SK-N-SH treated with all-trans-retinoic acid at 6 μM for 48 hours (cell line): ENCODE results near the gene FUT3.
A peak's percentile ranks its signal among the peaks of the same experiment; 100 is the strongest.

Source experiments
- ATAC-seq: fragments of 200-7000 bp; cut with Tn5 transposase; 3 replicates; pipeline ENCODE4 v1.9.1; 2020; ENCODE audit warnings: mild to moderate bottlenecking, moderate library complexity
- ARNTL ChIP-seq: fragments of 450-650 bp; formaldehyde crosslinking; IDR thresholded peaks from 2 replicates; pipeline ENCODE4 v1.5.0; 2020; ENCODE audit warnings: low read depth, mild to moderate bottlenecking, moderate library complexity, borderline replicate concordance
- BACH2 ChIP-seq: fragments of 250-450 bp; sonication (Bioruptor Pico); IDR thresholded peaks from 2 replicates; pipeline ENCODE4 v1.9.0; 2021; ENCODE audit warnings: mild to moderate bottlenecking, borderline replicate concordance
- CREB5 ChIP-seq: fragments of 250-450 bp; sonication (Bioruptor Pico); IDR thresholded peaks from 2 replicates; pipeline ENCODE4 v1.5.1; 2020; ENCODE audit warnings: low read depth, mild to moderate bottlenecking, moderate library complexity
- CSDC2 ChIP-seq: fragments of 250-450 bp; sonication (Bioruptor Pico); IDR thresholded peaks from 2 replicates; pipeline ENCODE4 v1.5.0; 2020; ENCODE audit warnings: mild to moderate bottlenecking, moderate library complexity
- CSRNP3 ChIP-seq: fragments of 250-450 bp; sonication (Bioruptor Pico); IDR thresholded peaks from 2 replicates; pipeline ENCODE4 v1.5.1; 2021; ENCODE audit warnings: mild to moderate bottlenecking, moderate library complexity
- ESRRG ChIP-seq: fragments of 250-450 bp; sonication (Bioruptor Pico); IDR thresholded peaks from 2 replicates; pipeline ENCODE4 v1.6.1; 2021; ENCODE audit warnings: mild to moderate bottlenecking
- GLIS3 ChIP-seq: fragments of 250-450 bp; sonication (Bioruptor Pico); IDR thresholded peaks from 2 replicates; pipeline ENCODE4 v1.5.0; 2020; ENCODE audit warnings: mild to moderate bottlenecking, moderate library complexity
- ISL1 ChIP-seq: fragments of 250-450 bp; sonication (Bioruptor Pico); IDR thresholded peaks from 2 replicates; pipeline ENCODE4 v2.1.2; 2022; ENCODE audit warnings: mild to moderate bottlenecking, moderate library complexity
- OSR1 ChIP-seq: fragments of 250-450 bp; sonication (Bioruptor Pico); IDR thresholded peaks from 2 replicates; pipeline ENCODE4 v1.8.0; 2022; ENCODE audit warnings: moderate library complexity, mild to moderate bottlenecking, inconsistent platforms
- PATZ1 ChIP-seq: fragments of 250-450 bp; sonication (Bioruptor Pico); IDR thresholded peaks from 2 replicates; pipeline ENCODE4 v1.8.0; 2020; ENCODE audit warnings: mild to moderate bottlenecking, moderate library complexity, borderline replicate concordance
- POU6F1 ChIP-seq: fragments of 250-450 bp; sonication (Bioruptor Pico); IDR thresholded peaks from 2 replicates; pipeline ENCODE4 v1.8.0; 2021; ENCODE audit warnings: low read depth, mild to moderate bottlenecking, moderate library complexity, borderline replicate concordance
- PPARA ChIP-seq: fragments of 250-450 bp; sonication (Bioruptor Pico); IDR thresholded peaks from 2 replicates; pipeline ENCODE4 v1.5.0; 2020; ENCODE audit warnings: mild to moderate bottlenecking, borderline replicate concordance
- RARB ChIP-seq: fragments of 250-450 bp; sonication (Bioruptor Pico); IDR thresholded peaks from 2 replicates; pipeline ENCODE4 v1.8.0; 2021; ENCODE audit warnings: mild to moderate bottlenecking, moderate library complexity
- SNAI2 ChIP-seq: fragments of 250-450 bp; sonication (Bioruptor Pico); IDR thresholded peaks from 2 replicates; pipeline ENCODE4 v1.5.0; 2020; ENCODE audit warnings: mild to moderate bottlenecking, moderate library complexity
- TOX ChIP-seq: fragments of 250-450 bp; sonication (Bioruptor Pico); IDR thresholded peaks from 2 replicates; pipeline ENCODE4 v1.8.0; 2021; ENCODE audit warnings: mild to moderate bottlenecking, moderate library complexity, borderline replicate concordance
- TSHZ2 ChIP-seq: fragments of 250-450 bp; sonication (Bioruptor Pico); IDR thresholded peaks from 2 replicates; pipeline ENCODE4 v1.5.0; 2020; ENCODE audit warnings: mild to moderate bottlenecking, moderate library complexity
- ZC3H10 ChIP-seq: fragments of 250-450 bp; sonication (Bioruptor Pico); IDR thresholded peaks from 2 replicates; pipeline ENCODE4 v1.5.1; 2021; ENCODE audit warnings: mild to moderate bottlenecking, moderate library complexity
- ZFP30 ChIP-seq: fragments of 450-650 bp; formaldehyde crosslinking; IDR thresholded peaks from 2 replicates; pipeline ENCODE4 v1.5.0; 2022; ENCODE audit warnings: mild to moderate bottlenecking, moderate library complexity
- ZNF565 ChIP-seq: fragments of 450-650 bp; formaldehyde crosslinking; conservative IDR thresholded peaks from 2 replicates; pipeline ENCODE4 v1.5.0; 2020; ENCODE audit warnings: low read depth, mild to moderate bottlenecking, moderate library complexity
- ZNF70 ChIP-seq: fragments of 450-650 bp; formaldehyde crosslinking; IDR thresholded peaks from 2 replicates; pipeline ENCODE4 v1.5.0; 2020; ENCODE audit warnings: mild to moderate bottlenecking, moderate library complexity
- ZNF8 ChIP-seq: fragments of 450-650 bp; formaldehyde crosslinking; IDR thresholded peaks from 2 replicates; pipeline ENCODE4 v1.5.0; 2020; ENCODE audit warnings: mild to moderate bottlenecking, moderate library complexity

Gene FUT3

GRCh38 chr19:5805462-5806132 is 45.7 kb downstream of the FUT3 start:
- TF ChIP-seq PPARA (CRISPR knock-in tag) (no peak), ZNF70 (CRISPR knock-in tag) (no peak), RARB (no peak), BACH2 (CRISPR knock-in tag) (no peak), POU6F1 (CRISPR knock-in tag) (no peak), ZC3H10 (CRISPR knock-in tag) (no peak), CSDC2 (CRISPR knock-in tag) (no peak), CSRNP3 (CRISPR knock-in tag) (no peak), OSR1 (CRISPR knock-in tag) (no peak)
- peak; percentile 56 for ATAC-seq

- peak; percentile 7 for ATAC-seq
- TF ChIP-seq ZNF70 (CRISPR knock-in tag) (no peak), BACH2 (CRISPR knock-in tag) (no peak), ZC3H10 (CRISPR knock-in tag) (no peak), PPARA (CRISPR knock-in tag) (no peak), GLIS3 (CRISPR knock-in tag) (no peak), SNAI2 (CRISPR knock-in tag) (no peak), ZNF565 (CRISPR knock-in tag) (no peak), CSDC2 (CRISPR knock-in tag) (no peak), ISL1 (CRISPR knock-in tag) (no peak), ARNTL (CRISPR knock-in tag) (no peak), PATZ1 (CRISPR knock-in tag) (no peak), ZFP30 (CRISPR knock-in tag) (no peak), ESRRG (CRISPR knock-in tag) (no peak), CREB5 (no peak)
These were observed 46.5 kb downstream of the FUT3 start, which contains the start of gene NRTN for GRCh38 chr19:5804516-5805461. TSS of gene NRTN (plus strand) at chr19:5805067. CDS start at chr19:5824166, 19,099 bp downstream.

- ATAC-seq, result peak; percentile 98
- no peak for TF ChIP-seq ISL1 (CRISPR knock-in tag)
- no peak for TF ChIP-seq ZC3H10 (CRISPR knock-in tag)
- no peak for TF ChIP-seq GLIS3 (CRISPR knock-in tag)
- no peak for TF ChIP-seq ZFP30 (CRISPR knock-in tag)
- no peak for TF ChIP-seq TSHZ2 (CRISPR knock-in tag)
- TF ChIP-seq ARNTL (CRISPR knock-in tag), result no peak
- no peak for TF ChIP-seq ZNF565 (CRISPR knock-in tag)
- no peak for TF ChIP-seq ZNF8 (CRISPR knock-in tag)
- TF ChIP-seq PATZ1 (CRISPR knock-in tag), result no peak
- TF ChIP-seq TOX (CRISPR knock-in tag), result no peak
- no peak for TF ChIP-seq CREB5
- no peak for TF ChIP-seq ZNF70 (CRISPR knock-in tag)
- no peak for TF ChIP-seq RARB
These were observed 47.3 kb downstream of the FUT3 start for GRCh38 chr19:5803752-5804515.
